ENCODE measurements around the gene PHF12.

PHF12 gene

GRCh38 chr17:28856028-28856574 lies 95.2 kb downstream of the PHF12 start:
- DNase-seq = no peak

- no peak for DNase-seq
Observed at GRCh38 chr17:28855336-28855679, 96.0 kb downstream of the PHF12 start.

Measured in Kasumi-1 (cell line).